NCI-H187 treated with DMSO at 0.1 percent for 48 hours (cell line): Measurements from ENCODE around the gene ANKRD2.
"Not testable (repeated sequence)": the region's sequence is repeated elsewhere in the genome, so short reads cannot be mapped to it uniquely, and the experiment has no call there.

Experiments
- DNase-seq: peaks from one replicate; lab custom pipeline; 2025; lab: John Stamatoyannopoulos, UW

Gene ANKRD2, protein sequence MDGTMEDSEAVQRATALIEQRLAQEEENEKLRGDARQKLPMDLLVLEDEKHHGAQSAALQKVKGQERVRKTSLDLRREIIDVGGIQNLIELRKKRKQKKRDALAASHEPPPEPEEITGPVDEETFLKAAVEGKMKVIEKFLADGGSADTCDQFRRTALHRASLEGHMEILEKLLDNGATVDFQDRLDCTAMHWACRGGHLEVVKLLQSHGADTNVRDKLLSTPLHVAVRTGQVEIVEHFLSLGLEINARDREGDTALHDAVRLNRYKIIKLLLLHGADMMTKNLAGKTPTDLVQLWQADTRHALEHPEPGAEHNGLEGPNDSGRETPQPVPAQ

GRCh38 chr10:97572214-97572989 is at the start of gene ANKRD2:
Gene ANKRD2 (plus strand): TSS chr10:97572779. CDS start chr10:97572789, 10 bp downstream.
- no peak for DNase-seq

- no peak for DNase-seq
These were observed 49.6 kb upstream of the ANKRD2 start for GRCh38 chr10:97522937-97523336.

DNA sequence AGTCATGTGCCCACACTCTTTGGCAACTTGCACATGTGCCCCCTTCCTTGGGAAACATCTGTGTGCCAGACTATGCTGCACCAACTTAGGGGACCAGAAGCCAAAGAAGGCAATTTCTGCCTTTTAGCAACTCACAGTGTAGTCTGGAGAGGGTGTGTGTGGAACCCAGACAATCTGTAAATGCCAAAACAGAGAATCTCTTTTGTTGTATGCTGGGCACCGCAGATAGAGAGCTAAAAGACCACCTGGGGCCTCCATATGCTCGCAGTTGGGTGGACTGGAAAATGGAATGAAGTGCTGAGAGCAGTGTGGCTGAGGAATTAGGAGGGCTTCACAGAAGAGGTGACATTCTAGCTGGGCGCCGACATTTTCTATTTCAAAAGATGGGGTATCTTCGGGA is 47.5 kb upstream of the ANKRD2 start:
- no peak for DNase-seq

GRCh38 chr10:97525683-97526110 is 46.9 kb upstream of the ANKRD2 start:
- no peak for DNase-seq

DNA sequence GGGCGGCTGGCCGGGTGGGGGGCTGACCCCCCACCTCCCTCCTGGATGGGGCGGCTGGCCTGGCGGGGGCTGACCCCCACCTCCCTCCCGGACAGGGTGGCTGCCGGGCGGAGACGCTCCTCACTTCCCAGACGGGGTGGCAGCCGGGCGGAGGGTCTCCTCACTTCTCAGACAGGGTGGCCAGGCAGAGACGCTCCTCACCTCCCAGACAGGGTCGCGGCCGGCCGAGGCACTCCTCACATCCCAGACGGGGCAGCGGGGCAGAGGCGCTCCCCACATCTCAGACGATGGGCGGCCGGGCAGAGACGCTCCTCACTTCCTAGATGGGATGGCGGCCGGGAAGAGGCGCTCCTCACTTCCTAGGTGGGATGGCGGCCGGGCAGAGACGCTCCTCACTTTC is 43.7 kb upstream of the ANKRD2 start:
- DNase-seq = not testable (repeated sequence)

DNA sequence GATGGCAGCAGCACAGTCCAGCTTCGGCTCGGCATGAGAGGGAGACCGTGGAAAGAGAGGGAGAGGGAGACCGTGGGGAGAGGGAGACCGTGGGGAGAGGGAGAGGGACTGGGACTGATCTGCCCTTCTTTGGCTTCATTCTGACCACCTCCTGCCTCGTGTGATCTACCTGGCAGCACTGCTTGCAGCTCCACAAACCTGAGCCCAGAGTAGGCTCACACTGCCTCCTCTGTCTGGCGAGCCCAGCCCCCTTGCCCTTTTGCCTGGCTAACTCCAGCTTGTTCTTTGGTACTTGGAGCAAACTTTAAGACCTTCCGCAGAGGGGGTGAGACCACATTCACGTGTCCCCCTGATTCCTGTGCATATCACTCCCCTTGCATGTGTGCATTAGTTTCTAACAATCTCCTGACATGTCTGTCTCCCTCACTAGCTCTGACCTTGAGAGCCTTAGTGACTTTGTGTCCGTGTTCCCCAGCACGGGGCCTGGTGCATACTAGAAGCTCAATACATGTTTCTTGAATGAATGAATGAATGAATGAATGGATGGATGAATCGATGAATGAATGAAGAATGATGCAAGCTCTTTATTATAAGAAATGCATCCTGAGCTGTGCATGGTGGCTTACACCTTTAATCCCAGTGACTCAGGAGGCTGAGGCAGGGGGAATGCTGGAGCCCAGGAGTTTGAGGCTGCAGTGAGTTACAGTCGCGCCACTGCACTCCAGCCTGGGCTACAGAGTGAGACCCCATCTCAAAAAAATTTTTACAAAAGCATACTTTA is 42.7 kb upstream of the ANKRD2 start:
- DNase-seq = no peak

GRCh38 chr10:97531401-97531986 is 41.1 kb upstream of the ANKRD2 start:
- no peak for DNase-seq

- DNase-seq = no peak
These were observed 39.5 kb upstream of the ANKRD2 start for GRCh38 chr10:97532935-97533671.

GRCh38 chr10:97533888-97534287 is 38.7 kb upstream of the ANKRD2 start:
- no peak for DNase-seq

DNA sequence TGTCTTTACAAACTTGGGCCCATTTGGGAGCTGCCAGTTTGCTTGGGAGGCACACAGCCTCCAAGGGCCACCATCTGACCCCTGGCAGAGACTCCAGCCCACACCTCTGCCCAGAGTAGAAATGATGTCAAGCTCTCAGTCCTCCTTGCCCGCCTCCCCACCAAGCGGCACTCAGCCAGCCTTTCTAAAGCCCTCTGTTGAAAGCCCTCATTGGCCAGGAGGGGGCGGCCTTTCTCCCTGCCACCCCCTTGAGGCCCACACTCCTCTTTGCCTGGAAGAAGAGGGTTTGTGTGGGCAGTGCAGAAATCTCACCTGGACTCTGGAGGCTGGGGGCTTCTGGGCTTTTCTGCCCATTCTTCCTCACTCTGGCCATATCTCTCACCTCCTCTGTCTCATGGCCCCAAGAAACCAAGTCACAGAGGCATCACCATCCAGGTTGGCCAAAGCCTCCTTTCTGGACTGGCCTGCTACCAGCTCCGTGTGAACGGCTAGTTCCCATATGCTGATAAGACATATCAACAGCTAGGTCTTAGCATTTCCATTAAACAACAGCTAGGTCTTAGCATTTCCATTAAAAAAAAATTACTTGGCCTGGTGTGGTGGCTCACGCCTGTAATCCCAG is 37.7 kb upstream of the ANKRD2 start:
- DNase-seq = no peak

GRCh38 chr10:97537186-97537869 is 35.3 kb upstream of the ANKRD2 start:
- no peak for DNase-seq

- no peak for DNase-seq
These were observed 34.2 kb upstream of the ANKRD2 start for GRCh38 chr10:97538411-97538810.

- DNase-seq = no peak
These were observed 33.7 kb upstream of the ANKRD2 start for GRCh38 chr10:97538839-97539238.

- DNase-seq = no peak
These were observed 32.9 kb upstream of the ANKRD2 start for GRCh38 chr10:97539523-97540200.

- no peak for DNase-seq
These were observed 31.7 kb upstream of the ANKRD2 start for GRCh38 chr10:97540669-97541500.

GRCh38 chr10:97542169-97543024 is 30.2 kb upstream of the ANKRD2 start:
- no peak for DNase-seq

DNA sequence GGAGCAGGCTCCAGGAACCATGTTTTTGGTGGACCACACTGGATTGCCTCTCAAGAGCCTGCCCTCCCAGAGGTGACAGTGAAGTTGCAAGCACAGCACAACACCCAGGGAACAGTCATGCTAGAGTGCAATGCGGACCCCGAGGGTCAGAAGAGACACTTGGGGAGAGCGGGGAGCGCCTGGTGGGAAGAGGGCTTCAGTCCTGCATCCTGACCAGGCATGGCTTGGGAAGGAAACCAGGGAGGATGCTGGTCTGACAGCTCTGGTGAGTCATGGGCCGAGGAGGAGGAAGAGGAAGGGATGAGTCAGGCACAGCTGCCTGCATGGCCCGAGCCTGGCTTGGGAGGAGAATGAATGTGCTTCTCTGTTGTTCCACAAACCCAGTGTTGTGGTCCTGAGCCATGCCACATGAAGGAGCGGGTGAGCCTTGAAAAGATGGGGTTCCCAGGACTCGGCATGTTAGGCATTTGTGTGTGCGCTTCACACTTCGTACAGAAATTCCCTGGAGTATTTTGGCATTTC is 29.5 kb upstream of the ANKRD2 start:
- DNase-seq = no peak
